Activated CD4-positive, alpha-beta memory T cell treated with anti-CD3 and anti-CD28 coated beads, Interleukin-2, amount 10 ng/mL, durations not matched to agents 7 days and 5 days (primary cell): ENCODE data around the gene PGGHG. TPM values are rescaled to one million over a fixed set of nuclear protein-coding genes. Genes with fewer than 3 reads are reported as not detected.
"Not testable (repeated sequence)": the region's sequence is repeated elsewhere in the genome, so short reads cannot be mapped to it uniquely, and the experiment has no call there.

Source experiments
- CTCF ChIA-PET: fragments of 350-600 bp; sonication (Branson Sonifier 250); formaldehyde crosslinking; loops from one replicate; lab custom pipeline; 2021; ENCODE audit warnings: antibody characterized with exemption, inconsistent platforms; lab: Charles Lee
- POLR2A ChIA-PET: fragments of 350-600 bp; sonication (Branson Sonifier 250); formaldehyde crosslinking; loops from one replicate; lab custom pipeline; 2021; ENCODE audit warnings: antibody characterized with exemption; lab: Charles Lee
- DNase-seq: peaks from one replicate; pipeline ENCODE4 v3.0.0-alpha.2; 2020
- H3K27ac Mint-ChIP-seq: one replicate; pipeline ENCODE4 v1.8.0; 2021; ENCODE audit warnings: mild to moderate bottlenecking, mixed read lengths
- H3K27me3 Mint-ChIP-seq: one replicate; pipeline ENCODE4 v1.8.0; 2021; ENCODE audit warnings: mixed read lengths
- H3K36me3 Mint-ChIP-seq: one replicate; pipeline ENCODE4 v1.8.0; 2021; ENCODE audit warnings: low read depth, mixed read lengths
- H3K4me1 Mint-ChIP-seq: one replicate; pipeline ENCODE4 v1.8.0; 2021; ENCODE audit warnings: mixed read lengths
- H3K4me3 Mint-ChIP-seq: one replicate; pipeline ENCODE4 v1.8.0; 2021; ENCODE audit warnings: mild to moderate bottlenecking, mixed read lengths
- H3K9me3 Mint-ChIP-seq: one replicate; pipeline ENCODE4 v1.8.0; 2021; ENCODE audit warnings: mixed read lengths
- total RNA-seq, 2 experiments: library from RNA; stranded (reverse); gene quantifications; one replicate each; pipeline ENCODE4 v1.2.3, GENCODE V29; 2021

PGGHG gene
- total RNA-seq, 2 experiments from 2014 or later: 113 to 117 TPM

DNA sequence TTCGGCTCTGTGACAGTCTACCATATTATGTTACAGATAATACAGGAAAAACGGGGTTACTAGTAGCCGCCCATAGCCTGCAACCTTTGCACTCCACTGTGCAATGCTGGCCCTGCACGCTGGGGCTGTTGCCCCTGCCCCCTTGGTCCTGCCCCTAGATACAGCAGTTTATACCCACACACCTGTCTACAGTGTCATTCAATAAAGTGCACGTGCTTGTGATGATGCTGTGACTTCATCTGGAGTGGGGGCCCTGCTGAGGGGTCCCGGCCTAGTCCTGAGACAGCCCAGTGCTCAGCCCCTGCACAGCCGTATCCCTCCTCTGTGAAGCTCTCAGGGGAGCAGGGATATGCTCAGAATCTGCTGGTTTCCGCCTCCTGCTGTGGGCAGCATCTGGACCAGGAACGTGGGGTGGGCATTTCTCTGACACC, 26.1 kb downstream of the PGGHG start:
- Mint-ChIP-seq H3K27me3 (no peaks in the 10 kb centered on the region), H3K36me3 (peaks cover 52% of the 10 kb centered on the region), H3K9me3 (no peaks in the 10 kb centered on the region), H3K4me3 (peak overlapping the region; percentile 88), H3K27ac (peak overlapping the region; percentile 96), H3K4me1 (peaks cover 38% of the 10 kb centered on the region)
- CTCF ChIA-PET: interaction anchor here (1.1 to 3.2 kb wide), 6 partner anchors 10 to 135 kb away, joined by 3 to 30 read pairs (median 4); partner anchors contain the start of gene PTDSS2
- DNase-seq: no peak
- POLR2A ChIA-PET: interaction anchor here (0.9 to 7.2 kb wide), 18 partner anchors 8 to 191 kb away, joined by 3 to 85 read pairs (median 6); partner anchors contain the start of genes BET1L, NLRP6, PSMD13 and PTDSS2

DNA sequence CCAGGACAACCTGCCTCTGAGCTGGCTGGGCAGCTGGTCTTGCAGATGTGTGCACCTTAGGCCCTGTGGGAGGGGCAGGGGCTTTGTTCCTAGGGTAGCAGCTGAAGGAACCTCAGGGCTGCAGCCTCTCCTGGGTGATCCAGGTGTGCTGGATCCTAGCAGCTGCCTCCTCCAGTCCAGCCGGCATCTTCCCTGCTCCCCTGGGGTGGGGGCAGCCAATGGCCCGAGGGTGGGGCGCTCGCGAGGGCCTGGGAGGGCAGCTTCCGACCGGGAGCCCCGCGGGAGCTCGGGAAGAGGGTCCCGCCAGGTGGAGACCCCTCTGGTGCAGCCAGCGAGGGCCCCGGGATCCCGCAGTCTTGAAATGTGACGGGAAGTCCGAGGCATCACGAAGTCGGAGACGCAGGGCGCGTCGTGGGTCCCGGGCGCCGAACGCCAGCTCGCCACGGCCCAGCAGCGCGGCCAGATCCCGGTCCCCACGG, 26.6 kb downstream of the PGGHG start:
- POLR2A ChIA-PET: interaction anchor here (0.9 to 7.2 kb wide), 20 partner anchors 9 to 191 kb away, joined by 3 to 85 read pairs (median 6); partner anchors contain the start of genes BET1L, IFITM5, NLRP6 and PSMD13
- DNase-seq: no peak
- Mint-ChIP-seq H3K36me3 (peaks cover 57% of the 10 kb centered on the region), H3K4me1 (peaks cover 42% of the 10 kb centered on the region), H3K9me3 (no peaks in the 10 kb centered on the region), H3K27me3 (peaks cover 4% of the 10 kb centered on the region), H3K27ac (peak overlapping the region; percentile 96), H3K4me3 (peak overlapping the region; percentile 88)
- CTCF ChIA-PET: interaction anchor here (1.2 to 3.2 kb wide), 6 partner anchors 10 to 134 kb away, joined by 3 to 30 read pairs (median 8); partner anchors contain the start of gene PTDSS2

DNA sequence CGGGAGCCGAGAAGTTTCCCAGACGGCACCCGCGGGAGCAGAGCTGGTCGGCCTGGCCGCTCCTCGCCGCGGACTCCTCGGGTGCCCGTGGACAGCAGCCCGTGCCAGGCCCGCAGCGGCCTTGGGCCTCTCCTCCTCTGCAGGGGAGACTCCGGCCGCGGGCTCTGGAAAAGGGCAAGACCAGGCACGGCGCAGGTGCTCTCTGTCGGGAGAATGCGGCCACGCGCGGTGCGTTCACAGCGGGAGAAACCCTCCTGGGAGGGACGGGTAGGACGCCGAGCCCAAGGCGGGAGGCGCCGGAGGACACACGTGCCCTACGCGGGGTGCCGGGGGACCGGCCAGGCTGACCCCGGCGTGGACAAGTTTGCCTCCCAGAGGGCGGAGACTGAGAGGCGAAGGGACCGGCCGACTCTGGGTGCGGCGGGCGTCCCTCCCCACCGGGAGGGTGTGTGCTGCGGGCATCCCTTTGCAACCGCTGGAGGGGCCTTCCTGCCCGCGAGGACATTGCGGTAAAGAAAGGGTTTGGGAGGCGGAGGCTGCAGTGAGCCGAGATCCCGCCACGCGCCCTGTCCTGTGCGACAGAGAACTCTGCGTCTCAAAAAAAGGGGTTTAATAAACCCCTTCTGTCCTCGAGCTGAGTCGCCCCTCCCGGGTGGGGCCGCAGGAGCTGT, 27.2 kb downstream of the PGGHG start:
- Mint-ChIP-seq H3K4me1 (peaks cover 45% of the 10 kb centered on the region), H3K36me3 (peaks cover 57% of the 10 kb centered on the region), H3K4me3 (peak overlapping the region; percentile 88), H3K27me3 (peaks cover 4% of the 10 kb centered on the region), H3K27ac (peak overlapping the region; percentile 92), H3K9me3 (no peaks in the 10 kb centered on the region)
- peak; percentile 70 for DNase-seq
- ChIA-PET POLR2A (interaction anchor here (0.9 to 7.2 kb wide), 30 partner anchors 8 to 220 kb away, joined by 3 to 85 read pairs (median 6); partner anchors contain the start of genes BET1L, HRAS, IFITM2 and IFITM5), CTCF (interaction anchor here (1.1 to 3.2 kb wide), 12 partner anchors 9 to 133 kb away, joined by 3 to 30 read pairs (median 6); partner anchors contain the start of genes BET1L, IFITM2 and PTDSS2)

DNA sequence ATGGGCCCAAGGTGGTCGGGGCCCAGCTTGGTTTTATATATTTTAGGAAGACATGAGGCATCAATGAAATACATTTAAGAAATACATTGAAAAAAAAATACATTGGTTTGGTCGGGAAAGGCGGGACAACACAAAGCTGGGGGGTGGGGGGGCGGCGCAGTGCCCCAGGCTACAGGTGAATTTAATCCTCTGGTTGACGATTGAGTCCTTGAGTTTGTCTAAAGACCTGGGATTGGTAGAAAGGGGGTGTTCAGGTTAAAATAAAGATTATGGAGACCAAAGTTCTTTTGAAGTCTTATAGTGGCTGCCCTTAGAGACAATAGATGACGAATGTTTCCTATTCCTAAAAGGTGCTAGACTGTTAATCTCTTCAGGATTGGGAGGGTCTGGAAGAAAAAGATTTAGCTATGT, 28.0 kb downstream of the PGGHG start:
- CTCF ChIA-PET: interaction anchor here (0.7 to 3.2 kb wide), 17 partner anchors 8 to 202 kb away, joined by 3 to 30 read pairs (median 5); partner anchors contain the start of genes BET1L, IFITM2, PTDSS2 and SIGIRR
- H3K4me3 Mint-ChIP-seq: peak overlapping the region; percentile 88
- peaks cover 44% of the 10 kb centered on the region for H3K4me1 Mint-ChIP-seq
- H3K27ac Mint-ChIP-seq: peak overlapping the region; percentile 92
- peaks cover 57% of the 10 kb centered on the region for H3K36me3 Mint-ChIP-seq
- H3K9me3 Mint-ChIP-seq: no peaks in the 10 kb centered on the region
- no peak for DNase-seq
- H3K27me3 Mint-ChIP-seq: peaks cover 4% of the 10 kb centered on the region
- POLR2A ChIA-PET: interaction anchor here (0.6 to 7.2 kb wide), 27 partner anchors 8 to 219 kb away, joined by 3 to 85 read pairs (median 6); partner anchors contain the start of genes BET1L, HRAS, IFITM2 and IFITM5

DNA sequence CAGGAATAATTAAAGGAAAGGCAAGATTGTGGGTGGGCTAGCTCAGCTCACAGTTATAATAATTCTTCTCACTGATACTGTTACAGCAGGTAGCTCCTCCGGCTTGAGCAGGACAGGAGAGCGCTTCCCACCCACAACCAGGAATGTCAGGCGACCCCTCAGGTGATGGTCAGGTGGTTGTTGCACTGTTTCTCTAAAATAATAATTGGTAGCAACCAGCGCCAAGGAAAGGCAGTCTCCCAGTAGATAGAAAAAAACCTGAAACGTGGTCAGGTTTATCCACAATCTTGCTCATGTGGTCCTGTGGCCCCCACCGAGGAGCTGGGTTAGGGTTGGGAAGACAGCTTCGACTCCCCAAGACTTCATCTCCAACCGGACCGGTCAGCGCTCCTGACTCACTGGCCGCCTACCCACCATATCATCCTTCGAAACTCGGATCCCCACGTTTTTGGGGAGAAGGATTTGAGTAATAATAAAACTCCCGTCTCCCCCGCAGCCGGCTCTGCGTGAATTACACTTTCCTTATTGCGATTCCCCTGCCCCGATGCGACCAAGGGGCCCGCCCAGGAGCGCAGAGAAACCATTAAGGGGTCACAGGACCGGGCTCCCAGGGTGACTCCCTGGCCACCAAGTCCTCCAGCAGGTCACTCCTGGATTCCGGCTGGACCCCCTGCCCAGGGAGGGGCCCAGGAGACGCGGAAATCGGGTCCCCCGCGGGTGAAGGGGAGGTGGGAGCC, 28.9 kb downstream of the PGGHG start:
- not testable (repeated sequence) for DNase-seq, H3K9me3 Mint-ChIP-seq, H3K27me3 Mint-ChIP-seq
- H3K4me3 Mint-ChIP-seq: peak overlapping the region; percentile 88
- H3K36me3 Mint-ChIP-seq: peaks cover 57% of the 10 kb centered on the region
- H3K27ac Mint-ChIP-seq: peak overlapping the region; percentile 92
- ChIA-PET CTCF (interaction anchor here (0.7 to 3.2 kb wide), 16 partner anchors 9 to 201 kb away, joined by 3 to 30 read pairs (median 6); partner anchors contain the start of genes BET1L, IFITM2, PTDSS2 and SIGIRR), POLR2A (interaction anchor here (0.8 to 7.2 kb wide), 19 partner anchors 9 to 218 kb away, joined by 3 to 85 read pairs (median 7); partner anchors contain the start of genes BET1L, HRAS, IFITM2 and NLRP6)
- H3K4me1 Mint-ChIP-seq: peaks cover 36% of the 10 kb centered on the region

DNA sequence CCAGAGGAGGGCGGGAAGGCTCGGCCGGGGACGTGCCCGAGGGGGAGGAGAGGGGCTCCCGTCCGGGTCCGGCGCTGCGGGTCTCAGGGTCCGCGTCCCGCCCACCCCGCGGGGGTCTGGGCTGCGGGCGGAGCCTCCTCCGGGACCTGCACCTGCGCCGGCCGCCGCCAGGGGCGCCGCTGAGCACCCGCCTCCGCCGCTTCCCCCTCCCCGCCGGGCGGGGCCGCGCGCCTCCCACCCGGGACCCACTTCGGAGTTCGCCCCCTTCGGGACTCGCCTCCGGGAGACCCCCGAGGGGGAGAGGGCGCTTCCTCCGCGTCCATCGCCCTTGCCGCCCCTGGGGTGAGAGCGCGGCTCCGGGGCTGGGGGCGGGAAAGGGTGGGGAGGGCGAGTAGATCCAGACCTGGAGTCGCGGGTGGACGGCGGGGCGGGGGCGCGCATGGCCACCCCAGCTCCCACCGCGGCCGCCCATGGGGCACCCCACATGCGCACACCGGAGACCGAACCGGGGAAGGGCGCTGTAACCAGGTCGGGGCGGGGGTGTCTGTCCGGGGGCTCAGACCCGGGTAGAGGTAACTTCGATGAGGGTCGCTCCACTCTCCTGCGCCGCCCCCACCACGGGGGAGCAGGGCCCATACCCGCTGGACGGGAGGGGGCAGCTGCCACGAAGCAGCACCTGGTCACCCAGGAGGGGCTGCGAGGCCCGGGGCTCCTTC, 29.6 kb downstream of the PGGHG start:
- Mint-ChIP-seq H3K36me3 (peaks cover 51% of the 10 kb centered on the region), H3K4me3 (peak overlapping the region; percentile 68), H3K4me1 (peaks cover 31% of the 10 kb centered on the region)
- ChIA-PET CTCF (interaction anchor here (1.3 to 3.2 kb wide), 6 partner anchors 9 to 45 kb away, joined by 4 to 30 read pairs (median 8); partner anchors contain the start of gene IFITM2), POLR2A (interaction anchor here (1.3 to 7.2 kb wide), 7 partner anchors 9 to 188 kb away, joined by 6 to 85 read pairs (median 9); partner anchors contain the start of genes BET1L, PTDSS2, RIC8A and RNH1)
- not testable (repeated sequence) for H3K27ac Mint-ChIP-seq, H3K27me3 Mint-ChIP-seq, H3K9me3 Mint-ChIP-seq, DNase-seq

DNA sequence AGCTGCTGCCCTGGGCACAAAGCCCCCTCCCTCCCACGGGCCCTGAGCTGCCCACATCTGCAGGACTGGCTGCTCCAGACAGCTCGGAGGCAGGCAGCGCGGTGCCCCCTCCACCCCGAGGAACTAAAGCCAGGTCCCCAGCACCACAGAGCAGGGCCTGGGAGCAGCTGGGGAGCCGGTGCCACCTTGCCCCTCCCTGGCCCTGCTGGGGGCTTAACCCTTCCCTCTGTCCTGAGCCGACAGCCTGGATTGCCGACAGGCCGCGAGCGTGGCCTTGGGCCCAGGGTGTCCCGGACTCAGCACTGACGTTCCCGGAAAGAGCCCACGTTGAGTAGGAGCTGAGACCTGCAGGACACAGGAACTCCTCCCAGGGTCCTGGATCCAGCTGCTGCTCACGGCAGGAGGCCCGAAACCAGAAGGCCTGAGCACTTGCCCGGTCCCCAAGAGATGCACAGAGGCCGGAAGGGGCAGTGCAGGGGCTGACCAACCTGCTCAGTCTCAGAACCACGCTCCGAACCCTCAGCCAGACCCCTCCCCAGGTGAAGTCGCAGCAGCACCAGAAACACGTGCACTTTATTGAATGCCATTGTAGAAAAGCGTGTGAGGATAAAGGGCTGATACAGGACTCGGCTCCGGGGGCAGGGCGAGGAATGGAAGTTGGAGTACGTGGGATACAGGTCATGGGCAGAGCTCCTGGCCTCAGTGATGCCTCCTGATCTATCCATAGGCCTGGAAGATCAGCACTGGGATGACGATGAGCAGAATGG, 30.4 kb downstream of the PGGHG start:
- DNase-seq, H3K27me3 Mint-ChIP-seq, CTCF ChIA-PET, H3K9me3 Mint-ChIP-seq: not testable (repeated sequence)
- H3K27ac Mint-ChIP-seq: peak overlapping the region; percentile 44
- H3K36me3 Mint-ChIP-seq: peaks cover 44% of the 10 kb centered on the region
- peak overlapping the region; percentile 68 for H3K4me3 Mint-ChIP-seq
- POLR2A ChIA-PET: interaction anchor here (1.6 to 2.3 kb wide), 2 partner anchors 10 to 36 kb away, joined by 6 to 9 read pairs; no protein-coding TSS in a partner anchor
- H3K4me1 Mint-ChIP-seq: peaks cover 28% of the 10 kb centered on the region

DNA sequence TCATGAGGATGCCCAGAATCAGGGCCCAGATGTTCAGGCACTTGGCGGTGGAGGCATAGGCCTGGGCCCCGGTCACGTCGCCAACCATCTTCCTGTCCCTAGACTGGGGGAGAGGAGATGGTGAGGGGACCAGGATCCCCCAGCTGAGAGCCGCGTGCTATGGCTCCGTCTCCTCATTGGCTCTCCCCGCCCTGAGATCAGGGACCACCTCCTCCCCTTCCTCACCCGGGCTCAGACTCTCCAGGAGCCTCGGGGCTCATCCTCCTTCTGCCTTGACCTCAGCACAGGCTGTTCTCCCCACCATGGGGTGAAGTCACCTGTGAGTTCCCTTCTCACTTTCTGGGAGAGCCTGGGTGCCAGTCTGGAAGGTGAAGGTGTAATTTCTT, 31.0 kb downstream of the PGGHG start:
- CTCF ChIA-PET: not testable (repeated sequence)
- peak overlapping the region; percentile 66 for H3K27ac Mint-ChIP-seq
- POLR2A ChIA-PET: interaction anchor here (1.6 to 2.3 kb wide), 2 partner anchors 10 to 36 kb away, joined by 6 to 9 read pairs; no protein-coding TSS in a partner anchor

DNA sequence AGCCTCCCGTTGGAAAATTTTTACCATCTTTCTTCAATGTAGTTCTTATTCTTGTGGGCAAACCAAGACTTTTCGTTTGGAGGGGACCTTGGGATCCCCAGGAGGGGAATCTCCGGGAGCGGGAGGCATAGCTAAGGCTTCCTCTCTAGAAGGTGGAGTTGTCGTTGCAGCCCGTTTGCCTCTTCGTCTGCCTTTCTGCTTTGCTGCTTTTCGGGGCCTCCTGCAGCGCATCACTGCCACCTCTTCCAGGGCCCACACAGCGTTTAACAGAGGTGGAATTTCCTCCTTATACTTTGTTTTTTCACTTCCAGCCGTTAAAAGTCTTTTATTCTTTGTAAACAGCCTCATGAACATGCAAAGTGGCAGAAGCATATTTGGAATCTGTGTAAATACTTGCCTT, 35.2 kb downstream of the PGGHG start:
- H3K4me1 Mint-ChIP-seq: peaks cover 49% of the 10 kb centered on the region
- no peak overlapping the region for H3K4me3 Mint-ChIP-seq
- no peaks in the 10 kb centered on the region for H3K9me3 Mint-ChIP-seq
- CTCF ChIA-PET: no interaction called here
- no peak overlapping the region for H3K27ac Mint-ChIP-seq
- DNase-seq: no peak
- peaks cover 4% of the 10 kb centered on the region for H3K27me3 Mint-ChIP-seq
- POLR2A ChIA-PET: interaction anchor here (0.9 to 1.5 kb wide), 2 partner anchors 12 to 31 kb away, joined by 3 to 7 read pairs; no protein-coding TSS in a partner anchor
- H3K36me3 Mint-ChIP-seq: peaks cover 10% of the 10 kb centered on the region

More for the DNA sequence above, 31.0 kb downstream of the PGGHG start:
- H3K4me3 Mint-ChIP-seq: peak overlapping the region; percentile 57
- H3K27me3 Mint-ChIP-seq, H3K9me3 Mint-ChIP-seq, DNase-seq: not testable (repeated sequence)
- peaks cover 38% of the 10 kb centered on the region for H3K36me3 Mint-ChIP-seq
- H3K4me1 Mint-ChIP-seq: peaks cover 31% of the 10 kb centered on the region

DNA sequence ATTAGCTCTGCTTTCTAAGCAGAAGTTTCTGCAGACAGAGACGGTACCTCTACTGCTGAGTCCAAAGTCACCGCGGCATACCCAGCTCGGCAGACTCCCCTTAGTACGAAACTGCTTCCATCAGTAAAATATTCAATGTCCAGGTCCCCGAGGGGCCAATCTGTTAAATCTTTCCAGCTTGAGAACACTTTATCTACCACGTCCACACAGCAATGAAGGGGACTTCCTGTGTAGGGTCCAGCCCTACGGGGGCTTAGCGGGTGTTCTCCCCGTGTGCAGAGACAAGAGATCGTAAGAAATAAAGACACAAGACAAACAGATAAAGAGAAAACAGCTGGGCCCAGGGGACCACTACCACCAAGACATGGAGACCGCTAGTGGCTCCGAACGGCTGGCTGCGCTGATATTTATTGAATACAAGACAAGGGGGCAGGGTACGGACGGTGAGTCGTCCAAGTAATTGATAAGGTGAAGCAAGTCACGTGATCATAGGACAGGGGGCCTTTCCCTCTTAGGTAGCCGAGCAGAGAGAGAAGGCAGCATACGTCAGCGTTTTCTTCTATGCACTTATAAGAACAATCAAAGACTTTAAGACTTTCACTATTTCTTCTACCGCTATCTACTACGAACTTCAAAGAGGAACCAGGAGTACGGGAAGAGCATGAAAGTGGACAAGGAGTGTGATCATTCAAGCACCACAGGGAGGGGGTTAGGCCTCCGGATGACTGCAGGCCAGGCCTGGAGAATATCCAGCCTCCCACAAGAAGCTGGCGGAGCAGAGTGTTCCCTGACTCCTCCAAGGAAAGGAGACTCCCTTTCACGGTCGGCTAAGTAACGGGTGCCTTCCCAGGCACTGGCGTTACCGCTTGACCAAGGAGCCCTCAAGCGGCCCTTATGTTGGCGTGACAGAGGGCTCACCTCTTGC, 35.9 kb downstream of the PGGHG start:
- H3K4me3 Mint-ChIP-seq, H3K27ac Mint-ChIP-seq, H3K9me3 Mint-ChIP-seq, DNase-seq, H3K27me3 Mint-ChIP-seq, H3K36me3 Mint-ChIP-seq: not testable (repeated sequence)
- H3K4me1 Mint-ChIP-seq: peaks cover 52% of the 10 kb centered on the region
- POLR2A ChIA-PET: interaction anchor here (0.9 to 1.5 kb wide), 2 partner anchors 12 to 31 kb away, joined by 3 to 7 read pairs; no protein-coding TSS in a partner anchor
- CTCF ChIA-PET: interaction anchor here (1.9 kb wide), 1 partner anchor 12 kb away, joined by 5 read pairs; no protein-coding TSS in a partner anchor
